K562 (cell line): Measurements from ENCODE around the gene RABL6. TPM values are rescaled to one million over a fixed set of nuclear protein-coding genes. Genes with fewer than 3 reads are reported as not detected.

Source experiments
- CCAR2 ChIP-seq: fragments of 200-400 bp; formaldehyde crosslinking; IDR thresholded peaks from 2 replicates; pipeline ENCODE4 v1.6.1; 2017; ENCODE audit warnings: mild to moderate bottlenecking, low read depth, low read length
- ELF1 ChIP-seq: fragments of 200-800 bp; sonication (Bioruptor generic); IDR thresholded peaks from 2 replicates; pipeline ENCODE4 v1.6.1; 2016; ENCODE audit warnings: missing genetic modification characterization, missing compliant biosample characterization
- FOS ChIP-seq: IDR thresholded peaks from 3 replicates; pipeline ENCODE4 v1.6.1; 2011; ENCODE audit not compliant: insufficient read length; ENCODE audit errors: extremely low read depth
- HNRNPK ChIP-seq: fragments of 200-400 bp; formaldehyde crosslinking; IDR thresholded peaks from one replicate; pipeline ENCODE4 v1.6.1; 2018; ENCODE audit warnings: mild to moderate bottlenecking, low read depth, low read length; ENCODE audit not compliant: poor library complexity, severe bottlenecking
- MECOM ChIP-seq: fragments of 250-450 bp; sonication (Bioruptor Pico); IDR thresholded peaks from 2 replicates; pipeline ENCODE4 v1.8.0; 2022; ENCODE audit warnings: inconsistent platforms
- PHF8 ChIP-seq: fragments of 200-600 bp; sonication (generic); IDR thresholded peaks from 2 replicates; pipeline ENCODE4 v1.6.1; 2012; ENCODE audit warnings: mixed run types, mild to moderate bottlenecking, inconsistent platforms, low read length, moderate library complexity, borderline replicate concordance
- RHOXF2B ChIP-seq: fragments of 250-450 bp; sonication (Bioruptor Pico); conservative IDR thresholded peaks from 2 replicates; pipeline ENCODE4 v1.5.1; 2021
- SUPT5H ChIP-seq: fragments of 450-650 bp; IDR thresholded peaks from 2 replicates; pipeline ENCODE4 v1.6.1; 2016
- WHSC1 ChIP-seq: IDR thresholded peaks from one replicate; pipeline ENCODE4 v1.6.1; 2012; ENCODE audit warnings: low read length, control low read depth, inconsistent platforms
- ZNF174 ChIP-seq: fragments of 250-450 bp; sonication (Bioruptor Pico); IDR thresholded peaks from 2 replicates; pipeline ENCODE4 v1.4.0; 2020; ENCODE audit warnings: mild to moderate bottlenecking
- ZNF24 ChIP-seq: fragments of 450-650 bp; IDR thresholded peaks from 2 replicates; pipeline ENCODE4 v1.6.1; 2016
- ZNF436 ChIP-seq: fragments of 250-450, 450-650 bp; sonication (Bioruptor Pico); formaldehyde crosslinking; IDR thresholded peaks from 2 replicates; pipeline ENCODE4 v1.7.0; 2020; ENCODE audit warnings: mild to moderate bottlenecking
- ZNF668 ChIP-seq: fragments of 250-450 bp; sonication (Bioruptor Pico); IDR thresholded peaks from 2 replicates; pipeline ENCODE4 v1.8.0; 2022; ENCODE audit warnings: mild to moderate bottlenecking, inconsistent platforms
- polyA plus RNA-seq, 8 experiments: library from polyadenylated mRNA; depleted of rRNA in 4 of 8; stranded (reverse) in 5 of 8; unstranded in 3 of 8; fragments of >200 nt; fragmentation: Nextera tagmentation in 2 of 8; fragmentation: Illumina TruSeq in 1 of 8; extraction: Ambion mirVana in 2 of 8; extraction: Trizol in 1 of 8; gene quantifications; 2 replicates each; pipeline versions ENCODE4 v1.2.1 to v1.2.3, GENCODE V29; 2011 to 2014; ENCODE audit warnings: inconsistent platforms in 1 of 8, missing spikeins in 1 of 8
- total RNA-seq, 7 experiments: library from RNA; depleted of rRNA in 6 of 7; stranded (reverse); fragments of >200 nt in 6 of 7; fragmentation: Illumina TruSeq in 2 of 7; extraction: Trizol in 2 of 7; gene quantifications; 2 replicates each; pipeline versions ENCODE4 v1.2.1 to v1.2.3, GENCODE V29; 2011 to 2021; ENCODE audit warnings: low replicate concordance in 1 of 7
- TF ChIP-seq, protein P1 (sequence below): fragments of 250-450 bp; sonication (Bioruptor Pico); IDR thresholded peaks from 2 replicates; pipeline ENCODE4 v1.5.0; 2021; ENCODE audit warnings: mild to moderate bottlenecking, moderate library complexity
- TF ChIP-seq, protein P2 (sequence below): fragments of 450-650 bp; formaldehyde crosslinking; IDR thresholded peaks from 2 replicates; pipeline ENCODE4 v1.4.0; 2020; ENCODE audit warnings: mild to moderate bottlenecking, moderate library complexity
- TF ChIP-seq, protein P3 (sequence below), 3 experiments: IDR thresholded peaks in 2 of 3; conservative IDR thresholded peaks in 1 of 3; 2 replicates each; pipeline ENCODE4 v1.5.1; 2011 to 2012; ENCODE audit warnings: low read length in 3 of 3, mild to moderate bottlenecking in 3 of 3, control low read depth in 2 of 3, improper control_type of control experiment in 1 of 3, inconsistent platforms in 1 of 3, low read depth in 1 of 3, mixed read lengths in 1 of 3, moderate library complexity in 1 of 3; ENCODE audit not compliant: insufficient read depth in 2 of 3
- TF ChIP-seq, protein P4 (sequence below), 2 experiments: fragments of 200-800 bp in 1 of 2; sonication (Bioruptor generic) in 1 of 2; sonication (generic) in 1 of 2; formaldehyde crosslinking in 1 of 2; IDR thresholded peaks in 1 of 2; conservative IDR thresholded peaks in 1 of 2; 2 replicates each; pipeline versions ENCODE4 v1.5.0 to v1.6.1; 2016 to 2020; ENCODE audit warnings: missing compliant biosample characterization in 1 of 2, missing genetic modification characterization in 1 of 2, missing genetic modification reagents in 1 of 2
- TF ChIP-seq, protein P5 (sequence below): fragments of 450-650 bp; conservative IDR thresholded peaks from 2 replicates; pipeline ENCODE4 v1.6.1; 2016; ENCODE audit warnings: missing genetic modification characterization, low read depth, mild to moderate bottlenecking, control low read depth, missing compliant biosample characterization

The RABL6 gene
- total and polyA plus RNA-seq, 9 of the 15 experiments (the other 6 are each of a cell fraction or from before 2014, with no cell fraction given), result 5.6 to 181 (median 84.5) TPM

DNA sequence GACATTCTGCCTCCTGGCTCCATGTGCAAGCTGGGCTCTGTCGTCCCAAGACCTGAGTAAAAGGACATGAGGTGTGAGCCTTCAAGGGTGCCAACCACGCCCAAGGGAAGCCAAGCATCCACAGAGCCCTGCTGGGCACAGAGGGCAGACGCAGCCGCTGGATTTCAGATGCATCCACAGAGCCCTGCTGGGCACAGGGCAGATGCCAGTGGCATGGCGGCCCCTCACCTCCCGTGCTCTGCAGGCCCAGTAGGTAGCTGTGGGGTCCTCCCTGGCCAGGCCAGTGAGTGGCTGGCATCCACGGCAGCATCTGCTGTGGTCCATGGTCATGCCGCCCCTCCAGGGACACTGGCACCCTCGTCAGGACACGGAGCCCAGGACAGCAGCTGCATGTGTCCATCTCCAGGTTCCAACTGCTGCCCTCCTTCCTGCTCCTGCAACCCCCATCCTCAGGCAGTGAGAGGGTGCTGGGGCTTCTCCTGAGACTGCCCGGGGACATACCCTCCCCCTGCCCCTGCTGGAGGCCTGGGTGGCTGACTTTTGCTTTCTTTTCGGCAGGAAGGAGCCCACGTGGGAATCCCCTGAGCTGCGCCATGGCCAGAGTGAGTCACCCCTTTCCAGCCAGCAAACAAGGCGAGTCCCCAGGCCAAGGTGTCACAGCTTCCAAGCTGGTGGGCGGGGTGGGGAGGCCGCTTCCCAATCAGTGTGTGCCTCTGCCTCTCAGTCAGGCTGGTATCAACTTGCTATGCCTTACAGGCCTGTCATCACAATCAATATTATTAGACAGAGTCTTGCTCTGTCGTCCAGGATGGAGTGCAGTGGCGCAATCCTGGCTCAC is 74.6 kb downstream of the RABL6 start (continued):
- TF ChIP-seq, protein P1, sequence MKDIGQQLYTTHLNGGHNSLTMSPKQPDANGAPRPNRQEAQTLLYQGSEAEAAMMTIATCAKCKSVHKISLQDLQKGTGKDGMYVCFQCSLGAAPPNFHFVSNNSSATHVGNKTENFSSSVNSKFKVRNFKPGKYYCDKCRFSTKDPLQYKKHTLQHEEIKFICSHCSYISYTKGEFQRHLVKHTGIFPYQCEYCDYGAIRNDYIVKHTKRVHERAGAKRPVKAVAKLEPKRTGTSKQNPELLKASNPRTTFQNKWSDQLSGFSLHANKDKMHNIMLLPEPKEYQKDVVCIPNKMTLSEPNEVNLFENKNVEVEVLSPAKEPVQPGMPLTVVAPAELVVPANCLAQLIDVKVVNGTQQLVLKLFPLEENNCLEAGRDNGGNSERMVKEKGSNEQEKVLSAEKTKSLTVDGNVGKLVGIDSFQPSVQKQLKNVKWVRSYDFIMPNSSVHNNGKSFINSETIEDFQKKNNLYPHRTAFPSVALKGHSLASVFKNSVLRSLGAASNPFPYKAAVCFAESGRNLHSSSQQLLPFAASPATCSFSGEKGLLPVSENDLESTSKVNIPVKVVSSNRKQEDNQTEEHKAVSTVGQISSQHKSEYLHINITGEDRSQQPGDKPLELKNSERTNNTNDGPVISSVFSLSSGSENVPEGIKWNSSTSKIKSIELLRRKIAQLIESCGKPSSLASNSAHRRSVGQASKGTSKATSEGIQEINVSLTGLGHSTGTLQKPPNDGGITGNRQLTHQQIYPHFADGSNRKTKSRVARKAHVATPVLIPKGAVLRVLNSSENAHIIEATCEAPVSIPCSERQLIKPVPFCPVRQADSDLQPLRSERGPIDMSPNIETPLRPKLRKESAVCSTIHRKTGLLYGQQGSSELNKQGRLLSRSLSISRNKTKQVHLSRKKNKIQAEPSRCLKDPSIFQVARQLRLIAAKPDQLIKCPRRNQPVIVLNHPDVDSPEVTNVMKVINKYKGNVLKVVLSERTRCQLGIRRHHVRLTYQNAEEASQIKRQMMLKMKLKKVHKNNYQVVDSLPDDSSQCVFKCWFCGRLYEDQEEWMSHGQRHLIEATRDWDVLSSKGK (CRISPR knock-in tag), result no peak
- TF ChIP-seq ELF1 (tag), result no peak
- TF ChIP-seq RHOXF2B (CRISPR knock-in tag), result no peak
- TF ChIP-seq HNRNPK, result no peak
- no peak for TF ChIP-seq WHSC1
- TF ChIP-seq ZNF436 (CRISPR knock-in tag), result no peak
- no peak for TF ChIP-seq ZNF24
- TF ChIP-seq MECOM (CRISPR knock-in tag), result no peak
- peak; percentile 24 for TF ChIP-seq FOS
- no peak for TF ChIP-seq ZNF174 (CRISPR knock-in tag)
- TF ChIP-seq, protein P2, sequence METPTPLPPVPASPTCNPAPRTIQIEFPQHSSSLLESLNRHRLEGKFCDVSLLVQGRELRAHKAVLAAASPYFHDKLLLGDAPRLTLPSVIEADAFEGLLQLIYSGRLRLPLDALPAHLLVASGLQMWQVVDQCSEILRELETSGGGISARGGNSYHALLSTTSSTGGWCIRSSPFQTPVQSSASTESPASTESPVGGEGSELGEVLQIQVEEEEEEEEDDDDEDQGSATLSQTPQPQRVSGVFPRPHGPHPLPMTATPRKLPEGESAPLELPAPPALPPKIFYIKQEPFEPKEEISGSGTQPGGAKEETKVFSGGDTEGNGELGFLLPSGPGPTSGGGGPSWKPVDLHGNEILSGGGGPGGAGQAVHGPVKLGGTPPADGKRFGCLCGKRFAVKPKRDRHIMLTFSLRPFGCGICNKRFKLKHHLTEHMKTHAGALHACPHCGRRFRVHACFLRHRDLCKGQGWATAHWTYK (CRISPR knock-in tag), result no peak; the same call in 1 of the 2 replicates
- TF ChIP-seq, protein P3, sequence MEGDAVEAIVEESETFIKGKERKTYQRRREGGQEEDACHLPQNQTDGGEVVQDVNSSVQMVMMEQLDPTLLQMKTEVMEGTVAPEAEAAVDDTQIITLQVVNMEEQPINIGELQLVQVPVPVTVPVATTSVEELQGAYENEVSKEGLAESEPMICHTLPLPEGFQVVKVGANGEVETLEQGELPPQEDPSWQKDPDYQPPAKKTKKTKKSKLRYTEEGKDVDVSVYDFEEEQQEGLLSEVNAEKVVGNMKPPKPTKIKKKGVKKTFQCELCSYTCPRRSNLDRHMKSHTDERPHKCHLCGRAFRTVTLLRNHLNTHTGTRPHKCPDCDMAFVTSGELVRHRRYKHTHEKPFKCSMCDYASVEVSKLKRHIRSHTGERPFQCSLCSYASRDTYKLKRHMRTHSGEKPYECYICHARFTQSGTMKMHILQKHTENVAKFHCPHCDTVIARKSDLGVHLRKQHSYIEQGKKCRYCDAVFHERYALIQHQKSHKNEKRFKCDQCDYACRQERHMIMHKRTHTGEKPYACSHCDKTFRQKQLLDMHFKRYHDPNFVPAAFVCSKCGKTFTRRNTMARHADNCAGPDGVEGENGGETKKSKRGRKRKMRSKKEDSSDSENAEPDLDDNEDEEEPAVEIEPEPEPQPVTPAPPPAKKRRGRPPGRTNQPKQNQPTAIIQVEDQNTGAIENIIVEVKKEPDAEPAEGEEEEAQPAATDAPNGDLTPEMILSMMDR (IDR thresholded peaks at IDR 0.05 in 2 of 3, conservative IDR thresholded peaks at IDR 0.05 in 1 of 3; ENCODE audit: insufficient read depth in 2 of 3, low read depth in 1 of 3, low read length in 3 of 3), result no peak
- TF ChIP-seq PHF8, result no peak; the same call in 1 of the 2 replicates
- TF ChIP-seq, protein P4, sequence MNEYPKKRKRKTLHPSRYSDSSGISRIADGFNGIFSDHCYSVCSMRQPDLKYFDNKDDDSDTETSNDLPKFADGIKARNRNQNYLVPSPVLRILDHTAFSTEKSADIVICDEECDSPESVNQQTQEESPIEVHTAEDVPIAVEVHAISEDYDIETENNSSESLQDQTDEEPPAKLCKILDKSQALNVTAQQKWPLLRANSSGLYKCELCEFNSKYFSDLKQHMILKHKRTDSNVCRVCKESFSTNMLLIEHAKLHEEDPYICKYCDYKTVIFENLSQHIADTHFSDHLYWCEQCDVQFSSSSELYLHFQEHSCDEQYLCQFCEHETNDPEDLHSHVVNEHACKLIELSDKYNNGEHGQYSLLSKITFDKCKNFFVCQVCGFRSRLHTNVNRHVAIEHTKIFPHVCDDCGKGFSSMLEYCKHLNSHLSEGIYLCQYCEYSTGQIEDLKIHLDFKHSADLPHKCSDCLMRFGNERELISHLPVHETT (CRISPR knock-in tag; conservative IDR thresholded peaks at IDR 0.05 in 1 of 2, IDR thresholded peaks at IDR 0.05 in 1 of 2), result no peak
- TF ChIP-seq, protein P5, sequence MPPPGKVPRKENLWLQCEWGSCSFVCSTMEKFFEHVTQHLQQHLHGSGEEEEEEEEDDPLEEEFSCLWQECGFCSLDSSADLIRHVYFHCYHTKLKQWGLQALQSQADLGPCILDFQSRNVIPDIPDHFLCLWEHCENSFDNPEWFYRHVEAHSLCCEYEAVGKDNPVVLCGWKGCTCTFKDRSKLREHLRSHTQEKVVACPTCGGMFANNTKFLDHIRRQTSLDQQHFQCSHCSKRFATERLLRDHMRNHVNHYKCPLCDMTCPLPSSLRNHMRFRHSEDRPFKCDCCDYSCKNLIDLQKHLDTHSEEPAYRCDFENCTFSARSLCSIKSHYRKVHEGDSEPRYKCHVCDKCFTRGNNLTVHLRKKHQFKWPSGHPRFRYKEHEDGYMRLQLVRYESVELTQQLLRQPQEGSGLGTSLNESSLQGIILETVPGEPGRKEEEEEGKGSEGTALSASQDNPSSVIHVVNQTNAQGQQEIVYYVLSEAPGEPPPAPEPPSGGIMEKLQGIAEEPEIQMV (tag), result no peak
- TF ChIP-seq CCAR2, result no peak
- no peak for TF ChIP-seq ZNF668
- no peak for TF ChIP-seq SUPT5H
